Effector CD8-positive, alpha-beta T cell (primary cell): ENCODE data around the gene CD72.

Experiments
- DNase-seq: peaks from one replicate; lab custom pipeline; 2025; lab: John Stamatoyannopoulos, UW
- total RNA-seq, 4 experiments: gene quantifications; one replicate each; lab custom pipeline; 2026; lab: John Stamatoyannopoulos, UW

The CD72 gene, protein sequence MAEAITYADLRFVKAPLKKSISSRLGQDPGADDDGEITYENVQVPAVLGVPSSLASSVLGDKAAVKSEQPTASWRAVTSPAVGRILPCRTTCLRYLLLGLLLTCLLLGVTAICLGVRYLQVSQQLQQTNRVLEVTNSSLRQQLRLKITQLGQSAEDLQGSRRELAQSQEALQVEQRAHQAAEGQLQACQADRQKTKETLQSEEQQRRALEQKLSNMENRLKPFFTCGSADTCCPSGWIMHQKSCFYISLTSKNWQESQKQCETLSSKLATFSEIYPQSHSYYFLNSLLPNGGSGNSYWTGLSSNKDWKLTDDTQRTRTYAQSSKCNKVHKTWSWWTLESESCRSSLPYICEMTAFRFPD
- 4.5 to 8.3 (median 6.4) reads per million in 4 experiments for total RNA-seq

DNA sequence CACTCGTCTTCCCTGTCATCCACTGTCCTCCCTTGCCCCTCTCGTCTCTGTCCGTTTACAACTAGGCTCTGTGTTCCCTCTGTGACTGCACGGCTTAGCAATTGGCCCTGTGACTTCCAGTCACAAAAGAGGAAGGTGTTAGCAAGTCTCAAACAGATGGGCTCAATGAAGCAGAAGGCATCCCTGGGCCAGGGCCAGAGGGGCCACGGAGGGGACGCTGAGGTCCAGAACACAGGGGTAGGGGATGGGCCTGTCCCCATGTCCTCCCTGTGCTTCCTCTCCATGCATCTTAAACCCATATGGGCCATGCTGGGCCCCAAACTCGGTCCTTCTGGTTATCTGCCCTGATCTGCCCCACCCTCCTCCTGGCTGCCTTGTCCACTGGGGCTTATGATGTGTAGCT is at the start of gene CD72:
Gene CD72, minus strand, starts transcription at position 89 of the 403 bp plus-strand sequence. CDS start 110 bp downstream, outside the sequence.
- no peak for DNase-seq

DNA sequence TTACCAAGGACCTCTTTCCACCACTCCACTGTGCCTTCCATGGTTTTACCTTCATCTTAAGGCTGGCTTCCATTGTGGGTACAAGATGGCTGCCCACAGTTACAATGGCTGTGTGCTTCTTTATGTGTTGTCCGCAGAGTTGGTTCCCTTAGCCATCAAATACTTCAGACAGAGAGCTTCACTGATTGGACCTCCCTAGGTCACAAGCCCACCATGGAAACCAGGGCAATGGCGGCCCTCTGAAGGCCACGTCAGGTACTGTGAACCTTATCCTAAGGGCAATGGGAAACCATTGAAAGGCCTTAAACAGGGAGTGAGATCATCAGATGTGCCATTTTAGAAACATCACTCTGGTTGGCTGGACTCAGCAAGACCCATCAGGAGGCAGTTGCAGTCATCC is 49.7 kb upstream of the CD72 start:
- no peak for DNase-seq

DNA sequence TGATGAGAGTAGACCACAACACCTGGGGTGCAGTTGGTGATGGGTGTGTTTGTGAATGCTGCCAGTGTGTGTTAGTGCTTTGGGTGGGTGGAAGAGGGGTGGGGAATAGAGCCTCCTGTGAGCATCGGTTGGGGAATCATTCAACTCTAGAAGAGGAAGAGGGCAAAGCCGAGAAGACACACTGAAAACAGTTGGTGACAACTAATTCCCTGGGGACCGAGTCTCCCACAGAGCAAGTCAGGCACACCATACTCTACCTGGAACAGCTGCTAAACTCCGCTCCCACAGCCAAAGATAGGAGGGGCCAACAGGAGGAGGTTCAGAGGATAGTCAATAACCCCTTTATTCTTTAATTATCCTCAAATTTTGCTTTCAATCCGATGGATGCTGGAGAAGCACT is 48.3 kb upstream of the CD72 start:
- DNase-seq, result no peak

DNA sequence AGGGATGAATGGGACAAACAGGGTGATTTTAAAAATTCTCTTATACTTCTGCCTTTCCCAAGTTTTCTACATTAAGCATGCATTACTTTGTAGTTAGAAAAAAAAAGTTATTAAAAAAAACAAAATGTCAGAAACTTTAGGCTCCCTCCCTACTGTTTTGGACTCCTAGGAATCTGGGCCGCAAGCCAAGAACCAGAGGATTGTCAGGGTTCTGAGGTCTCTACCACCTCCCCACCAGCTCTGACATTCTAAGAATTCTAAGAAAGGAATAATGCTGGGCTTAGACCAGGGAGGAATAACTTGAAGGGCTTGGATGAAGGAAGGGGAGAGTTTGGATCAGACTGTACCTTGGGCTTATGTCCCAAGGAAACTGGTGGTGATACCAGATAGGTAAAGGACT is 47.8 kb upstream of the CD72 start:
- DNase-seq, result no peak

DNA sequence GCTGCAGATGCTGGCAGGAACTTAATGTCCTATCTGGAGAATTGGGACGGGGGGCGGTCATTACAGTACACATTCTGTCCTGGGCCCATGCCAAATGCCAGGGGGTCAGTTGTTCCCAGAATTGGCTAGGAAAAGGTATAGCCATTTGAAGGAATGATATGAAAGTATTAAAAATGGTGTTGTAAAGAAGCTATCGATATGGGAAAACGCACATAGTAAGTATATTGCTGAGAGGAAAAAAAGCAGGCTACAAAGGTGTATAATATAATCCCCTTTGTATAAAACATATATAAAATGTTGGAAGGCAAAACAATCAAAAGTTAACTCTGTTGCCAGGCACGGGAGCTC is 47.2 kb upstream of the CD72 start:
- DNase-seq, result no peak

DNA sequence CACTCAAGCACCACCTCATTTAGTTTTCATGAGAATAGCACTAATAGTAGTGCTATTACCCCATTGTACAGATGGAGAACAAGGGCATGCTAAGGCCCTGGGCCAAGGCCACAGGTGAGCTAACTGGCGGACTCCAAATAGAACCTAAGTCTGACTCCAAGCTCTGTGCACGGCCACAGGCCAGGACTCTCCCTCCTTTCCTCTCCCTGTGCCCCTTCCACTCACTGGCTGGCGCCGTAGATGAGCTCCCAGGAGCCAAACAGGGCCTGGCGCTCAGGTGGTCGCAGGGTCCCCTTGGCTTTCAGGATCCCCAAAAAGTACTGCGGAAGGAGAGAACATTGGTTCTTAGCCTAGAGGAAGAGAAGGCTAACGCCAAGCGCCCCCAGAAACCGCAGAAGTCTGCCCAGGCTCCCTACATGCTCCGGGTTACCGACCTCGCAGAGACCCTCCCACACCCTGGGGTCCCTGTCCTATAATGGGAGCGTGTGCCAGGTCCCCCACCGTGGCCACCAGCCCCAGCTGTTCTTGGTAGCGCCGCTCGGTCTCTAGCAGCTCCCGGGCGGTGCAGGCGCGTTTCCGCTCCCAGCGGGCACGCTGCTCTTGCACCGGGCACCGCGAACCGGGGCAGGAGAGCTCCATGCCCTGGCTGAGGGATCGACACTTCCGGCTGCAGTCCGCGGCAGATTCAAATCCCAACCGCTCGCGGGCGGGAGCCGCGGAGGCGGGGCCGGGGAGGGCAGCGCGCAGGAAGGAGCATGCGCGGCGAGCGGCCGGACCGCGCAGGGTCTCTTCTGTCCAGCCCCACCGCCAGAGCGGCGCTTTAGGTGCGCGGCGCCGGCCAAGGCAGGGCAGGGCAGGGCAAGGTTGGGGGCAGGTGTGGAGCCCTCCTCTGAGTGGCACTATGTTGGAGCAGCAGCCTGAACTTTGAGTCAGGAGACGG is 46.6 kb upstream of the CD72 start, which contains the start of gene ARHGEF39:
Gene ARHGEF39, minus strand, starts transcription at position 665 of the 940 bp plus-strand sequence. Its CDS starts 26 bp downstream, at position 639.
- peak; percentile 50 for DNase-seq

DNA sequence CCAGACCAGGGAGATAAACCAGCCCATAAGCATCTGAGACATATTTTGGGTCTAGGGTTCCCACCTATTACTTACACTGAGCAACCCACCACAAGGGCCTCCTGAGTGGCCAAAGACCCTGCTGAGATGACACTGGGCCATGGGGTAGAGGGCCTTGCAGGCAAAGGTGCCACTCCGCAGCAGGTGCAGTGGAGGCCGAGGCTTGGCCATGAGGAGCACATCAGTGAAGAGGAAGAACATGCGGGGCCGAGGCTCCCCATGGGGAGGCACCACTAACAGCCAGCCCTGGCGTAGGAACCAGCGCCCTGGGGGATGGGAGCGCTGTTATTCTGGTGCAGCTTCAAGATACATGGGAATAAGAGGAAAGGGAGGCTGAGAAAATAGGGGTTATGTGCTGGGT is 44.2 kb upstream of the CD72 start:
- DNase-seq, result no peak

DNA sequence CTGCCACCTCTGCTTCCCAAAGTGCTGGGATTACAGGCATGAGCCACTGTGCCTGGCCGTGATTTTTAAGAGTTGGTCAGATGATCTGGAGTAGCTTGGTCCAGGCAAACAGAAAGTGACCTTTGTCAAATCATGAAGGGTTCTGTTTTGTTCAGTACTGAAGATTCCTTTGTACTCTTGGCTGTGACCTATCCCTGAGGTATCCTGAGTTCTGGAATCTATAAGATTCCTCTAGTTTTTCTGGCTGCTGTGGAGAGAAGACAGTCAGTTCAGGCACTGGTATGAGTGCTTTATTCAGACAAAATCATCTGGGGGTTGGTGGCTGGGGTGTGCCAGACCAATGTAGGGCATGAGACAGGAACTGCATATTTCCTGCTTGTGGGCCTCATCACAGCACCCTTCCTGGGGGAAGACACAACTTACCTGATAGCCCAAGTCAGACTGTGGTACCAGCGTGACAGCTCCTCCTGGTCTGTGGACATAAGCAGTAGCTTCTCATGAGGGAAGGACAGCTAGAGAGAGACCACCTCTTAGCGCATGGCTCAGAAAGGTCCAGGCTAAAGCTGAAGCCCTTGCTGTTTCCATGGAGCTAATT is 43.6 kb upstream of the CD72 start:
- peak; percentile 13 for DNase-seq

DNA sequence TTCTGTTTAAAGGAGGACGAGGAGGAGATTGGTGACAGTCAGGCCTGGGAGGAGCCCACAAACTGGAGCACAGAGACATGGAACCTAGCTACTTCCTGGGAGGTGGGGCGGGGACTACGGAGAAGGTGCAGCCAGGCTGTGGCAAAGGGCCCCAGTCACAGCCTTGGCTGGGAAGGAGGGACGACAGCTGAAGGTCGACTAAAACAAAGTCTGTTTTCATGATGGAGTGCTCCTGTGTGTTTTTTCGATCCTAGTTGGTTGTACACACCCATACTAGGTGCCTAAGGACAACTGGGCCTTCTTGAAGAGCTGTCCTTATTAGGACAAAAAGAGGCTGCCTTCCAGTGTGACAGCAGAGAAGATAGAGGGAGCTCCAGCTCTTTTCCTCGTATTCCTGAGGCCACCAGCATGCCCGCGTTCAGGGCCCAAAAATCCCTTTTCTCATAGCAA is 42.8 kb upstream of the CD72 start:
- DNase-seq, result no peak

DNA sequence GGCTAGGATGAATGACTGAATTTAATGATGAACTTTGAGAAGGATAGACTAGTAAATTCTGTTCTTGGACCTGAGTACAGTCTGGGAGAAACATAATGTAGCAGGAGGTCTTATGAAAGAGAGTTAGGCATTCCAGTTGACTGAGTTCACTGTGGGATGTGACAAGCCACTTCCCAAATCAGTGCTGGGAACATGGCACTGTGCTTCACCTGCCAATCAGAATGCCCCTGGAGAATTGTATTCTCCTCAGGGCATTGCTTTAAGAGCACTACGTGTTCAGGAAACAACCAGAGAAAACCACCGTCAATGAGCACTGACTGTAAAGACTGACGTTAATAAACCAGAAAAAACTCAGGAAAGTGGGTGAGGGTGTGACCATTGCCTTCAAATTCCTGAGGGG is 41.1 kb upstream of the CD72 start:
- DNase-seq, result no peak

DNA sequence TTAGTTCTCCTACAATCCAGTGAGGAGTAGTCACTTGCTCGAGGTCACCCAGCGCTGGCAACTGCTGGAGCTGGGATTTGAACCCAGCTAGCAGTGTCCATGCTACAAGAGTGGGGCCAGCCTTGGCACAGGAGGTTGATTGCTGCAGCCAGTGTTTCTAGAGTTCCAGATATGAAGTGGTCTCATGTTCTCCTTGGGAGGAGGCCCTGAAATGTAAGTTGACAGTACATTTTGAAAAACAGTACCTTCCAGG is 40.7 kb upstream of the CD72 start:
- no peak for DNase-seq

DNA sequence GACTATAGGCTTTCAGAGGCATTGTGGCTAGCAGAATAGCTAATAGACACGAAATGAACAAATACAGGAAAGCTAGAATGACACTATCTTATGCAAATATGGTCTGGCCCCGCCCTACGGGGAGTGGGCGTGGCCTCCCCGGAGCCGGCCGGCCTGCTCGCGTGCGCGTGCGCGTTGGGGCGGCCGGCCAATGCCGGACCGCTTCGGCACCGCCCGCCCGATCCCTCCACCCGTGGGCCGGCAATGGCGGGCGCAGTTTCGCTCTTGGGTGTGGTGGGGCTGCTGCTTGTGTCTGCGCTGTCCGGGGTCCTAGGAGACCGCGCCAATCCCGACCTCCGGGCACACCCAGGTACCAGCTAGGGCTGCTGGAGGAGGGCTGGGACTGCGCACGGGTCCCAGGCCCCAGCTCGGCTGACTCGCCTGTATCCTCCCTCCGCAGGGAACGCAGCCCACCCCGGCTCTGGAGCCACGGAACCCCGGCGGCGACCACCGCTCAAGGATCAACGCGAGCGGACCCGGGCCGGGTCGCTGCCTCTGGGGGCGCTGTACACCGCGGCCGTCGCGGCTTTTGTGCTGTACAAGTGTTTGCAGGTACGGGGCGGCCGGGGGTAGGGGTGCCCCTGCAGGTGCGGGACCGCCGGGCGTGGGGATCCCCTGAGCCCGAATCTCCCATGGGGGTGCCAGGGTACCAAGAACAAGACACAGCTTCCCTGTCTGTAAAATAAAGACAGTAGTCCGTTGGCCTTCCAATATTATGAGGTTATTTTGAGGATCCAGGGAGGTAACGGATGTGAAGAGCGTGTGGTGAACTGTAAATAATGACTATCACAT is 40.1 kb upstream of the CD72 start, which contains the start of gene CCDC107:
Gene CCDC107, plus strand, starts transcription at position 156 of the 831 bp plus-strand sequence. Its CDS starts 88 bp downstream, at position 244.
- DNase-seq, result peak; percentile 74

DNA sequence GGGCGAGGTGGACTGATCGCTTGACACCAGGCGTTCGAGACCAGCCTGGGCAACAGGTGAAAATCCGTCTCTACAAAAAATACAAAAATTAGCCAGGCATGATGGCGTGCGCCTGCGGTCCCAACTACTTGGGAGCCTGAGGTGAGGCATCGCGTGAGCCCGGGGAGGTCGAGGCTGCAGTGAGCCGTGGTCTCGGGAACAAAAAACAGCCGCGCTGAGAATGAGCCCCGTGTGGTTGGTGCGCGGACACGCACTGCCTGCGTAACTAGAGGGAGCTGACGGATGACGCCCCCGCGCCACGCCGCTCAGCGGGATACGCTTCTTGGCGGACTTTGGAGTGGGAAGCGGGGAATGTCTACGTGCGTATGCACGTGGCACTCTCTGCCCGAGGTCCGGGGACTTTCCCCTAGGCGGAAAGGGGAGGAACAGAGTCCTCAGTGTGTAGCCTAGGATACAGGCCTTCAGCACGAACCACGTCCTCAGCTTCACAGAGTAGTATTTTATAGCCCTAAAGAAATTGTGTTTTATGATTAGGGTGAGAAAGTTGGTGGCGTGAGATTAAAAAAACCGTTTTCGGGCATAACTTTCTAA is 39.4 kb upstream of the CD72 start, which contains the start of gene RMRP:
Gene RMRP, minus strand, starts transcription at position 474 of the 591 bp plus-strand sequence.
- peak; percentile 87 for DNase-seq

DNA sequence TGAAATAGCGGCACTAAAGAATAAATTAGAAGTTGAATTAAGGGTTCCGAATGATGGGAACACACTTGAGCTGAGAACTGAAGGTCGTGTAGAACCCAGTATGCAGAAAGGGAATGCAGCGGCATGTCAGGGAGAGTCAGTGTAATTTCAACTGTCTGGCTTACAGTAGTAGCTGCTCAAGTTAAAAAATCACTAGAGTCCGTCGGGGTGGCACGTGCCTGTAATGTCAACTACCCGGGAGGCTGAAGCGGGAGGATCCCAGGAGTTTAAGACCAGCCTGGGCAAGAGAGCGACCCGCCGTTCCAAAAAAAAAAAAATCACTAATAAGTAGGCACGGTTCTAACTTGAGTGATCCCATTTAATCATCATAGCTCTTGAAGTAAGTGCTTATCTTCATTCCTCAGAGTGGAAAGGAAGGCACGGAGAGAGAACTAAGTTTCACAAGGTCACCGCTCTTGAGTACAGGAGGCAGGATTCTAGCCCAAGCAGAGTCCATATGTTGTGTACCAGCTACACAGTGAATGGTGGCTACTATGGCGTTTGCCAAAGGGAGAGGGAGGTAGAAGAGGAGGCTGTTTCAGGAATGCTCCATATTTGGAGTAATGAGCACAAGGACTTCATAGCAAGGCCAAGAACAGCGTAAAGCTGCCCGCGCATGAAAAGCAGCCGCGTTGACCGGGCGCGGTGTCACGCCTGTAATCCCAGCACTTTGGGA is 38.8 kb upstream of the CD72 start:
- no peak for DNase-seq

DNA sequence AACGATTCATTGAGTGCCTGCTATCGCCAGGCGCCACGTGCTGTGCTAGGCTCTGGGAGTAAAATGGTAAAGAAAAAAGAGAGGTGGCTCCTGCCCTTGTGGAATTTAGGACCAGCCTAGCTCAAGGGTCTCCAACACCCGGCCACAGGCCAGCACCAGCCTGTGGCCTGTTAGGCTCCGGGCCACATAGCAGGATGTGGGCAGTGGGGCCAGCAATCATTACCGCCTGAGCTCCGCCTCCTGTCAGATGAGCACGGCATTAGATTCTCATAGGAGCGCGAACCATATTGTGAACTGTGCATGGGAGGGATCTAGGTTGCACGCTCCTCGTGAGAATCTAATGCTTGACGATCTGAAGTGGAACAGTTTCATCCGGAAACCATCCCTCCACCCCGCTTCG is 38.1 kb upstream of the CD72 start:
- DNase-seq, result no peak

DNA sequence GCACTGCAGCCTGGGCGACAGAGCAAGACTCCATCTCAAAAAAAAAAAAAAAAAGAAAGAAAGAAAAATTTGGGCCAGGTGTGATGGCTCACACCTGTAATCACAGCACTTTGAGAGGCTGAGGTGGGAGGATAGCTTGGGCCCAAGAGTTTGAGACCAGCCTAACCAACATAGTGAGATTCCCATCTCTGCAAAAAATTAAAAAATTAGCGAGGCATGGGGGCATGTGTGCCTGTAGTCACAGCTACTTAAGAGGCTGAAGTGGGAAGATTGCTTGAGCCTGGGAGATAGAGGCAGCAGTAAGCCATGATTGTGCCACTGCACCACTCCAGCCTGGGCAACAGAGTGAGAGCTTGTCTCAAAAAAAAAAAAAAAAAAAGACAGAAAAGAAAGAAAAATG is 35.4 kb upstream of the CD72 start:
- DNase-seq, result no peak

DNA sequence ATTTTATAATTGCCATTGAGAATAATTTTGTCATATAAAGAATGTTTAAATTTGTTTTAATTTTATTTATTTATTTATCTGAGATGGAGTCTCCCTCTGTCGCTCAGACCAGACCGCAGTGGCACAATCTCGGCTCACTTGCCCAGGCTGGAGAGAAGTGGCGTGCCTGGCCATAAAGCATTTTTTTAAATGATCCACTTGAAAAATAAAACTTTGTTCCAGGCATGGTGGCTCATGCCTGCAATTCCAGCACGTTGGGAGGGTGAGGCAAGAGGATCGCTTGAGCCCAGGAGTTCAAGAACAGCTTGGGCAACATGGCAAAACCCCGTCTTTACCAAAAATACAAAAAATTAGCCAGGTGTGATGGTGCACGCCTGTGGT is 34.6 kb upstream of the CD72 start:
- no peak for DNase-seq

DNA sequence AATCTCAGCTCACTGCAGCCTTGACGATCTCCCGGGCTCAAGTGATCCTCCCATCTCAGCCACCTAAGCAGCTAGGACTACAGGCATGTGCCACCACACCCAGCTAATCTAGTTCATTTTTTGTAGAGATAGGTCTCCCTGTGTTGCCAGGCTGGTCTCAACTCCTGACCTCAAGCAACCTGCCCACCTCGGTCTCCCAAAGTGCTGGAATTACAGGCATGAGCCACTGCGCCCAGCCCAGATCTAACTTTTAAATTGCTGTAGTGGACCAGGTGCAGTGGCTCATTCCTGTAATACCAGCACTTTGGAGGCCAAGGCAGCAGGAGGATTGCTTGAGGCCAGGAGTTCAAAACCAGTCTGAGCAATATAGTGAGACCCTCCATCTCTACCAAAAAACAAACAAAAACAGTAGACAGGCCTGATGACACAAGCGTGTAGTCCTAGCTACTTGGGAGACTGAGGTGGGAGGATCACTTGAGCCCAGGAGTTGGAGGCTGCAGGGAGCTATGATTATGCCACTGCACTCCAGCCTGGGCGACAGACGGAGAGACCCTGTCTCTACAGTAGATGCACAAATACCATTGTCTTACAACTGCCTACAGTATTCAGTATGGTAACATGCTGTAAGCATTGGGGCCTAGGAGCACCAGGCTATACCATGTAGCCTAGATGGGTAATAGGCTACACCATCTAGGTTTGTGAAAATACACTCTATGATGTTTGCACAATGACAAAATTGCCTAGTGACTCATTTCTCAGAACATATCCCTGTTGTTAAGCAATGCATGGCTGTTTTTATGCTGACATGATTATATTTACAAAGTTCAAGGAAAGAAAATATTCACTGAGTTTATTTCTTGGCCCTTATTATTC is 34.0 kb upstream of the CD72 start:
- no peak for DNase-seq

DNA sequence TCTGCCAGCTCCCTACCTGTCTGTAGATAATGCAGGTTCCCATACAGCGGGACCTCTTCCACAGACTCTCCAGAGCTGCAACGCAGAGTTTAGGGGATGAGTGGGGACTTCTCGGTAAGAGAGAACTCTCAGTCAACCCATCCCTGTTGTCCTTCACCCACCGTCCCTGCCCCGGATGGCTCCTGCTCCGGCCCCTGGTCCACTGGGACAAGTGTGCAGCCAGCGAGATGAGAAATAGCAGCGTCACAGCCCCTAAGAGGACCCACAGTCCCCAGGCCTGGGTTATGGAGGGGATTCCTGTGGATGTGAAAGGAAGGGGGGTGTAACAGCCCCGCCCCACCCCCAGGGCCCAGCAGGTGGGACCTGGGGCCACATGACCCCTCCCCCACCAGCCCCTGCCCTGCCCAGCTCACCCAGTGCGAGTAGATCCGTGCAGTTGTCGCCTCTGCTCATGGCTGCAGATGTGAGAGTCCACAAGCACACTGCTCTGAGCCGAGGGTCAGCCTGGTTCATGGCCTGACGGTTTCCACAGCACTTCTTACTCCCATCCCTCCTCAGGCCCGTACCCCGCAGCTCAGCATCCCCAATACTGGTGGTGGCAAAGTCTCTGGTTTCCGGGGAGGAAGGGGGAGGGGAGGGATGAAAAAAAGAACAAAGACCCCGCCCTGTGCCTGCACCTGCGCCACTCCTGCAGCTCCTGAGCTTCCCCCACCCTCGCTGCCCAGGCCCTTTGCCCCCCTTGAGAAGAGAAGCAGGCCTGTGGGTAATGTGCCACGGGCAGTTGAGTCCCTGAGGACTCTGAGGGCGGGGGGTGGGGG is 32.3 kb upstream of the CD72 start, which contains the start of gene SIT1:
Gene SIT1, minus strand, starts transcription at position 591 of the 818 bp plus-strand sequence. Its CDS starts 78 bp downstream, at position 513.
- DNase-seq, result peak; percentile 22
